Endothelial cell of umbilical vein (primary cell): ENCODE measurements around the gene CYP1A2. TPM values are rescaled to one million over a fixed set of nuclear protein-coding genes. Genes with fewer than 3 reads are reported as not detected.

Source experiments
- BruUV-seq: library from RNA; stranded (reverse); fragments of 400-500 nt; replicated peaks from 2 replicates; lab custom pipeline; 2021; lab: Mats Ljungman, UMichigan
- CTCF ChIA-PET: fragments of 300-600, 350-600 bp; sonication (Branson Sonifier 250); formaldehyde crosslinking; loops from one replicate; lab custom pipeline; 2021; ENCODE audit warnings: antibody characterized with exemption, inconsistent platforms; lab: Charles Lee
- POLR2A ChIA-PET: fragments of 300-600, 350-600 bp; sonication (Branson Sonifier 250); formaldehyde crosslinking; loops from one replicate; lab custom pipeline; 2021; ENCODE audit warnings: antibody characterized with exemption, inconsistent platforms; lab: Charles Lee
- DNase-seq: peaks from one replicate; pipeline ENCODE4 v3.0.0-alpha.2; 2011; ENCODE audit warnings: low read depth, low spot score
- FAIRE-seq: peaks from 2 replicates; lab custom pipeline; 2011; peaks lifted over from hg19 to GRCh38; lab: Jason Lieb, UNC
- H2AFZ ChIP-seq: 2 replicates; pipeline ENCODE4 v1.6.0; 2012; ENCODE audit warnings: low read depth, low read length, control low read depth, inconsistent platforms
- H3K27ac ChIP-seq: 2 replicates; pipeline ENCODE4 v1.5.1; 2011; ENCODE audit warnings: low read depth, mild to moderate bottlenecking, control low read depth, low read length, moderate library complexity; ENCODE audit not compliant: insufficient read depth
- H3K27me3 ChIP-seq, 2 experiments: 2 replicates each; pipeline versions ENCODE4 v1.6.0 to v1.6.1; 2011; ENCODE audit warnings: low read length in 2 of 2, mixed read lengths in 1 of 2; ENCODE audit not compliant: control insufficient read depth in 2 of 2, insufficient read depth in 2 of 2
- H3K36me3 ChIP-seq, 2 experiments: 2 replicates in 1 of 2; 3 replicates in 1 of 2; pipeline ENCODE4 v1.5.1; 2011; ENCODE audit warnings: low read length in 2 of 2, mild to moderate bottlenecking in 1 of 2, moderate library complexity in 1 of 2; ENCODE audit not compliant: control insufficient read depth in 2 of 2, insufficient read depth in 2 of 2; ENCODE audit errors: extremely low read depth in 1 of 2
- H3K4me1 ChIP-seq: 3 replicates; pipeline ENCODE4 v1.5.1; 2011; ENCODE audit warnings: mild to moderate bottlenecking, low read length; ENCODE audit not compliant: control insufficient read depth, insufficient read depth; ENCODE audit errors: extremely low read depth
- H3K4me2 ChIP-seq: 2 replicates; pipeline ENCODE4 v1.6.1; 2011; ENCODE audit warnings: low read length, control low read depth, mixed read lengths; ENCODE audit not compliant: insufficient read depth
- H3K4me3 ChIP-seq, 3 experiments: fragments of 200-600 bp in 1 of 3; sonication (generic), shearing (Covaris generic) in 1 of 3; replicated peaks in 1 of 3; 2 replicates each; pipeline ENCODE4 v1.5.1; 2011 to 2016; ENCODE audit warnings: control low read depth in 3 of 3, low read length in 3 of 3, mild to moderate bottlenecking in 2 of 3, inconsistent platforms in 1 of 3, low read depth in 1 of 3, moderate library complexity in 1 of 3; ENCODE audit not compliant: insufficient read depth in 1 of 3
- H3K79me2 ChIP-seq: 2 replicates; pipeline ENCODE4 v1.6.0; 2012; ENCODE audit warnings: low read length, inconsistent platforms; ENCODE audit not compliant: control insufficient read depth, insufficient read depth
- H3K9ac ChIP-seq: replicated peaks from 2 replicates; pipeline ENCODE3; 2011; ENCODE audit warnings: low read length, control low read depth; ENCODE audit not compliant: insufficient read depth; ENCODE audit errors: extremely low read depth
- H3K9me1 ChIP-seq: replicated peaks from 3 replicates; pipeline ENCODE4 v1.6.0; 2011; ENCODE audit warnings: mild to moderate bottlenecking, low read length; ENCODE audit not compliant: control insufficient read depth, insufficient read depth; ENCODE audit errors: extremely low read depth
- H3K9me3 ChIP-seq: replicated peaks from 2 replicates; pipeline ENCODE4 v1.5.1; 2012; ENCODE audit warnings: low read length, inconsistent platforms; ENCODE audit not compliant: control insufficient read depth, insufficient read depth
- H4K20me1 ChIP-seq: replicated peaks from 2 replicates; pipeline ENCODE3; 2011; ENCODE audit warnings: mild to moderate bottlenecking, low read length; ENCODE audit not compliant: control insufficient read depth, insufficient read depth; ENCODE audit errors: extremely low read depth
- EZH2 ChIP-seq: IDR thresholded peaks from 2 replicates; pipeline ENCODE4 v1.6.1; 2012; ENCODE audit warnings: borderline replicate concordance, low read depth, mild to moderate bottlenecking, moderate library complexity, low read length, inconsistent platforms; ENCODE audit not compliant: severe bottlenecking
- FOS ChIP-seq: IDR thresholded peaks from 2 replicates; pipeline ENCODE4 v1.6.1; 2011; ENCODE audit warnings: mild to moderate bottlenecking, low read length, moderate library complexity, borderline replicate concordance; ENCODE audit not compliant: insufficient read depth
- GATA2 ChIP-seq: IDR thresholded peaks from 2 replicates; pipeline ENCODE4 v1.7.0; 2011; ENCODE audit warnings: low read depth, mild to moderate bottlenecking, moderate library complexity, mixed read lengths, low read length; ENCODE audit not compliant: insufficient read length, insufficient read depth
- JUN ChIP-seq: IDR thresholded peaks from 2 replicates; pipeline ENCODE4 v1.6.1; 2011; ENCODE audit warnings: borderline replicate concordance, low read depth; ENCODE audit not compliant: insufficient read length, insufficient read depth
- MYC ChIP-seq: IDR thresholded peaks from one replicate; pipeline ENCODE4 v1.6.1; 2011; ENCODE audit warnings: mild to moderate bottlenecking, low read depth, low read length
- POLR2A ChIP-seq: IDR thresholded peaks from 2 replicates; pipeline ENCODE4 v1.6.1; 2012; ENCODE audit warnings: low read depth, mild to moderate bottlenecking, control low read depth, low read length
- POLR2AphosphoS5 ChIP-seq: IDR thresholded peaks from 2 replicates; pipeline ENCODE4 v1.6.1; 2012; ENCODE audit warnings: low read depth, mild to moderate bottlenecking, control low read depth, low read length, moderate library complexity; ENCODE audit not compliant: insufficient read depth
- dilution Hi-C: fragments of 300-500 bp; cut with MboI; formaldehyde crosslinking; loops from one replicate; pipeline ENCODE4 v1.15.0; 2019; ENCODE audit warnings: low sequenced_read_pairs; ENCODE audit not compliant: extremely low pct_ligation_motif_present
- intact Hi-C: fragments of 100-400 bp; cut with micrococcal nuclease; formaldehyde crosslinking; loops from one replicate; pipeline ENCODE4 v1.10.0; 2022
- polyA plus RNA-seq, 4 experiments: library from polyadenylated mRNA; depleted of rRNA in 3 of 4; stranded (reverse) in 3 of 4; unstranded in 1 of 4; fragments of >200 nt; gene quantifications; 2 replicates each; pipeline versions ENCODE4 v1.2.1 to v1.2.3, GENCODE V29; 2011 to 2012; ENCODE audit warnings: missing spikeins in 1 of 4
- total RNA-seq: library from RNA; stranded (reverse); gene quantifications from 2 replicates; pipeline ENCODE4 v1.2.3, GENCODE V29; 2021
- TF ChIP-seq, protein P1 (sequence below), 2 donors: IDR thresholded peaks; 1 replicate in 1 of 2; 2 replicates in 1 of 2; pipeline ENCODE4 v1.5.1; 2011; ENCODE audit warnings: low read length in 2 of 2, mild to moderate bottlenecking in 2 of 2, moderate library complexity in 2 of 2, control low read depth in 1 of 2, inconsistent platforms in 1 of 2, low read depth in 1 of 2; ENCODE audit not compliant: insufficient read depth in 1 of 2; ENCODE audit errors: extremely low read depth in 1 of 2
- TF ChIP-seq, protein P2 (sequence below): IDR thresholded peaks from 2 replicates; pipeline ENCODE4 v1.6.1; 2011; ENCODE audit not compliant: insufficient read depth, insufficient read length

CYP1A2 gene
- total and polyA plus RNA-seq, 2 donors (not counting 3 experiments of a cell fraction or from before 2014, with no cell fraction given) = not detected

DNA sequence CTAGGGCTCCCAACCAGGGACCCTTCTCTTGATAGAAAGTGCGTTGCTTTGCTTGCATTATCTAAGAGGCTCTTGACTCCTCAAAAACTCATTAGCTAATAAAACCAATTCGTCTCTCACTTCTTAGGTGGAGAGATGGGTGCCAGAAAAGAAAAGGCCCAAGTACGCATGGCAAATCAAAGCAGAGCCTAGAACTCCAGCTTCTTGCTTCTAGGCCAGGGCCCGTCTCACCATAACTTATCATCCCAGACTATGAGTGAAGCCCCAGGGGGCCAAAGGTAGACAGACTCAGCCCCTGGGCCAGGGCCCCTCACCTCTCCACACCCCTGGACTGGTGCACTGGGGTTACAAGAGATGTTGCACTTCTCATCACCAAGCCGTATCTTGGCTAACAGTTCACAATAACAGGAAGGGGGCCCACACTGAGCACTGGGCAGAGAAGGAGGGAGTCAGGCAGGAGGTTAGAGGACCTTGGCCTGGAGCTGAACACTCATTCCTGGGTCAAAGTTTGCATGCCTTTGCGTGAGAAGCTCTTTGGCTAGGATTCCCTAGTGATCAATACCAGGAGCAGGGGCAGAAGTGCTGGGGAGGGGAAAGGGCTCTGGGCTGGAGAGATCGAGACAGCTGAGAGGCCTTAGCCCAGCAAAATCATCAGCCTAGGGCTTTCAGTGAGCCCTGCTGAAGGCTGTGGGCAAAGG, 17.9 kb upstream of the CYP1A2 start:
- Histone ChIP-seq H3K27ac (no peak overlapping the region), H3K4me1 (peaks cover 10% of the 10 kb centered on the region), H3K4me3 (no peak overlapping the region), H3K36me3 (no peaks in the 10 kb centered on the region), H4K20me1 (no peaks in the 10 kb centered on the region), H3K9ac (no peak overlapping the region), H2AFZ (no peak overlapping the region), H3K79me2 (no peaks in the 10 kb centered on the region), H3K27me3 (peaks cover 0 to 4% of the 10 kb centered on the region in 2 experiments), H3K9me1 (no peaks in the 10 kb centered on the region), H3K4me2 (no peak overlapping the region), H3K9me3 (no peaks in the 10 kb centered on the region)
- DNase-seq = peak; percentile 11
- ChIA-PET CTCF (interaction anchor here (1.2 to 1.9 kb wide), 2 partner anchors 10 to 38 kb away, joined by 3 to 5 read pairs; no protein-coding TSS in a partner anchor), POLR2A (no interaction called here)
- no TSS peak for BruUV-seq
- intact Hi-C loops = no loop called here
- dilution Hi-C loops = no loop called here
- TF ChIP-seq MYC = no peak
- no peak for TF ChIP-seq JUN
- no peak for TF ChIP-seq POLR2A
- TF ChIP-seq EZH2 = no peak
- TF ChIP-seq POLR2AphosphoS5 = no peak
- no peak for TF ChIP-seq FOS
- TF ChIP-seq, protein P1, sequence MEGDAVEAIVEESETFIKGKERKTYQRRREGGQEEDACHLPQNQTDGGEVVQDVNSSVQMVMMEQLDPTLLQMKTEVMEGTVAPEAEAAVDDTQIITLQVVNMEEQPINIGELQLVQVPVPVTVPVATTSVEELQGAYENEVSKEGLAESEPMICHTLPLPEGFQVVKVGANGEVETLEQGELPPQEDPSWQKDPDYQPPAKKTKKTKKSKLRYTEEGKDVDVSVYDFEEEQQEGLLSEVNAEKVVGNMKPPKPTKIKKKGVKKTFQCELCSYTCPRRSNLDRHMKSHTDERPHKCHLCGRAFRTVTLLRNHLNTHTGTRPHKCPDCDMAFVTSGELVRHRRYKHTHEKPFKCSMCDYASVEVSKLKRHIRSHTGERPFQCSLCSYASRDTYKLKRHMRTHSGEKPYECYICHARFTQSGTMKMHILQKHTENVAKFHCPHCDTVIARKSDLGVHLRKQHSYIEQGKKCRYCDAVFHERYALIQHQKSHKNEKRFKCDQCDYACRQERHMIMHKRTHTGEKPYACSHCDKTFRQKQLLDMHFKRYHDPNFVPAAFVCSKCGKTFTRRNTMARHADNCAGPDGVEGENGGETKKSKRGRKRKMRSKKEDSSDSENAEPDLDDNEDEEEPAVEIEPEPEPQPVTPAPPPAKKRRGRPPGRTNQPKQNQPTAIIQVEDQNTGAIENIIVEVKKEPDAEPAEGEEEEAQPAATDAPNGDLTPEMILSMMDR (IDR thresholded peaks at IDR 0.05; ENCODE audit: extremely low read depth in 1 of 2, insufficient read depth in 1 of 2, low read depth in 1 of 2, low read length in 2 of 2) = no peak
- TF ChIP-seq GATA2 = no peak
- TF ChIP-seq, protein P2, sequence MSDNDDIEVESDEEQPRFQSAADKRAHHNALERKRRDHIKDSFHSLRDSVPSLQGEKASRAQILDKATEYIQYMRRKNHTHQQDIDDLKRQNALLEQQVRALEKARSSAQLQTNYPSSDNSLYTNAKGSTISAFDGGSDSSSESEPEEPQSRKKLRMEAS = no peak
- peak; percentile 28 for FAIRE-seq
